Natural killer cell (primary cell): Measurements from ENCODE around the gene TMEM203. TPM values are rescaled to one million over a fixed set of nuclear protein-coding genes. Genes with fewer than 3 reads are reported as not detected.

Experiments
- ATAC-seq, 3 donors: fragments of 150-1000 bp in 2 of 3; fragments of 200-7000 bp in 1 of 3; cut with Tn5 transposase; 1 replicate in 1 of 3; 2 replicates in 2 of 3; pipeline ENCODE4 v1.10.0; 2021; ENCODE audit warnings: mild to moderate bottlenecking in 2 of 3, moderate library complexity in 2 of 3
- DNase-seq, 2 donors: peaks; one replicate each; pipeline versions ENCODE4 v3.0.0 to v3.0.0-alpha.2; 2013 to 2021; ENCODE audit warnings: mixed read lengths in 1 of 2
- H3K27ac ChIP-seq: one replicate; pipeline ENCODE4 v1.5.1; 2013; ENCODE audit warnings: mild to moderate bottlenecking, low read length
- H3K27me3 ChIP-seq: one replicate; pipeline ENCODE4 v1.6.1; 2013; ENCODE audit warnings: low read length; ENCODE audit not compliant: control insufficient read depth, insufficient read depth
- H3K36me3 ChIP-seq: one replicate; pipeline ENCODE4 v1.6.1; 2013; ENCODE audit warnings: low read length; ENCODE audit not compliant: control insufficient read depth, insufficient read depth
- H3K4me1 ChIP-seq: one replicate; pipeline ENCODE4 v1.6.1; 2013; ENCODE audit warnings: low read length; ENCODE audit not compliant: control insufficient read depth, insufficient read depth
- H3K4me3 ChIP-seq: one replicate; pipeline ENCODE4 v1.5.1; 2013; ENCODE audit warnings: low read length
- H3K9me3 ChIP-seq: one replicate; pipeline ENCODE4 v1.6.1; 2013; ENCODE audit warnings: low read length; ENCODE audit not compliant: control insufficient read depth, insufficient read depth
- H3K27ac Mint-ChIP-seq, 2 donors: one replicate each; pipeline ENCODE4 v1.8.0; 2022; ENCODE audit warnings: mild to moderate bottlenecking in 2 of 2, mixed read lengths in 2 of 2, moderate library complexity in 1 of 2
- H3K27me3 Mint-ChIP-seq, 2 donors: one replicate each; pipeline ENCODE4 v1.8.0; 2022; ENCODE audit warnings: low read depth in 2 of 2, mixed read lengths in 2 of 2
- H3K36me3 Mint-ChIP-seq: one replicate; pipeline ENCODE4 v1.8.0; 2022; ENCODE audit warnings: mixed read lengths
- H3K4me1 Mint-ChIP-seq, 2 donors: one replicate each; pipeline ENCODE4 v1.8.0; 2022; ENCODE audit warnings: mixed read lengths in 2 of 2
- H3K4me3 Mint-ChIP-seq: one replicate; pipeline ENCODE4 v1.8.0; 2022; ENCODE audit warnings: mild to moderate bottlenecking, moderate library complexity, mixed read lengths
- H3K9me3 Mint-ChIP-seq, 2 donors: one replicate each; pipeline ENCODE4 v1.8.0; 2022; ENCODE audit warnings: mixed read lengths in 2 of 2
- WGBS: methylation state at CpG from one replicate; pipeline ENCODE4 v1.1.7; 2013; ENCODE audit warnings: missing lambda C conversion rate; ENCODE audit not compliant: insufficient coverage; 5-methylcytosine and 5-hydroxymethylcytosine counted together
- intact Hi-C: fragments of 100-400 bp; cut with micrococcal nuclease; formaldehyde crosslinking; loops from one replicate; pipeline ENCODE4 v1.14.2; 2022
- total RNA-seq, 4 donors: library from RNA; stranded (reverse); fragments of 120-200 nt in 1 of 4; gene quantifications; one replicate each; pipeline versions ENCODE4 v1.2.3 to v1.2.4, GENCODE V29; 2013 to 2022
- TF ChIP-seq, protein P1 (sequence below): fragments of 200-600 bp; IDR thresholded peaks from one replicate; pipeline ENCODE4 v1.8.0; 2022; ENCODE audit warnings: antibody characterized with exemption

Gene TMEM203
- total RNA-seq, 3 donors from 2014 or later (not counting 1 experiment from before 2014, with no cell fraction given): 22.1 to 30.5 (median 27.1) TPM

DNA sequence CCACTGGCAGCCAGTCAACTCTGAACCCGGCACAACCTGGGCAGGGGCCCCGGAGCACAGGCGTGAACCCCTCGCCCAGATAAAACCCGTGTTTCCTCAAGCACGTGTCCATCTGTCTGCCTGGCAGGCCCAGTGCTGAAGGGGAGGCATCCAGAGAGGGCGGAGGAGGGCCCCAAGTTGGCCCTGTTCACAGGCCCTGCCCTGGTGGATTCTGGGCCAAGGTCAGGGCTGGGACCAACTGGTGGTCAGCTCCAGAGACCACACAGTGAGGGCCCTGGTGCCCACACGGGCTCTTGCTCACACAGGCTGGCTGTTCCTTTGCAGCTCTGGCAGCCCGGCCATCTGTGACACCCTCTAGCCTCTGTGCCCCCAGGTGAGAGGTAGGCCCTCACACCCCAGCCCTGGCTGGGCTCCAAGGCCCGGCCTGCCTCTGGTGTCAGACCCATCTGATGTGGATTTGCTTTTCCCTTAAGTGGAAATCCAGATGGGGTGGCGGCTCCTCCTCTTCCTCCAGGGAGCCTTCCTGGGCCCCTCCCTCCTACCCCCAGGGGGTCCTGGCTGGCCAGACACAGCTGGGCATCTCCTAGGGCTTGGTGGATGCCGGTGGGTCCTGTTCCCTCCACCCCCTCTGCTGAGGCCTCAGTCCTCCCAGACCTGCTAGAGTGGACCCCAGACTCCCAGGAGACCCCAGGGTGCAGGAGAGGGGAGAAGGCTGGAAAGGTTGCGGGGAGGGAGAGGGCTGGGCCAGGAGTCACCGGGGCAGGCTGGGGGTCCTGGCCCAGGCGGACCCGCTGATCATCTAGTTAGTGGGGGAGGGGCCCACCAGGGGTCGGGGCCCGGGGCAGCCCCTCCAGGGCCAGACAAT is 45.1 kb upstream of the TMEM203 start:
- ATAC-seq: no peak

DNA sequence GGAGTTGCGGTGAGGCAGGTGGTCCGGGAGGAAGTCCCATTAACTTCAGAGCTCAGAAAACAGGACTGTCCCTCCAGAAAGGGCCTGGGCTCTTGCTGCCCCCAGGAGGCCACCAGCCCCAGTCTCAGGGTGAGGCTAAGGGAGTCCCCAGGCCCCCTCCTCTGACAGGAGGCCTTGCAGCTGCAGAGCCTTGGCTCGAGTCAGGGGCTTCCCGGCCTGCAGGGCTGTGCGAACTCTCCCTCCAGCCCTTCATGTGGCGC is 42.4 kb upstream of the TMEM203 start:
- Mint-ChIP-seq H3K27ac (no peak overlapping the region), H3K4me3 (no peak overlapping the region), H3K4me1 (peaks cover 5 to 9% of the 10 kb centered on the region in 2 donors), H3K9me3 (no peaks in the 10 kb centered on the region), H3K36me3 (no peaks in the 10 kb centered on the region), H3K27me3 (no peaks in the 10 kb centered on the region)
- Histone ChIP-seq H3K4me1 (peaks cover 2% of the 10 kb centered on the region), H3K27ac (no peak overlapping the region), H3K4me3 (no peak overlapping the region), H3K9me3 (no peaks in the 10 kb centered on the region), H3K36me3 (peaks cover 9% of the 10 kb centered on the region), H3K27me3 (no peaks in the 10 kb centered on the region)
- intact Hi-C loops: no loop called here
- DNase-seq (no peak), ATAC-seq (no peak)
- TF ChIP-seq, protein P1, sequence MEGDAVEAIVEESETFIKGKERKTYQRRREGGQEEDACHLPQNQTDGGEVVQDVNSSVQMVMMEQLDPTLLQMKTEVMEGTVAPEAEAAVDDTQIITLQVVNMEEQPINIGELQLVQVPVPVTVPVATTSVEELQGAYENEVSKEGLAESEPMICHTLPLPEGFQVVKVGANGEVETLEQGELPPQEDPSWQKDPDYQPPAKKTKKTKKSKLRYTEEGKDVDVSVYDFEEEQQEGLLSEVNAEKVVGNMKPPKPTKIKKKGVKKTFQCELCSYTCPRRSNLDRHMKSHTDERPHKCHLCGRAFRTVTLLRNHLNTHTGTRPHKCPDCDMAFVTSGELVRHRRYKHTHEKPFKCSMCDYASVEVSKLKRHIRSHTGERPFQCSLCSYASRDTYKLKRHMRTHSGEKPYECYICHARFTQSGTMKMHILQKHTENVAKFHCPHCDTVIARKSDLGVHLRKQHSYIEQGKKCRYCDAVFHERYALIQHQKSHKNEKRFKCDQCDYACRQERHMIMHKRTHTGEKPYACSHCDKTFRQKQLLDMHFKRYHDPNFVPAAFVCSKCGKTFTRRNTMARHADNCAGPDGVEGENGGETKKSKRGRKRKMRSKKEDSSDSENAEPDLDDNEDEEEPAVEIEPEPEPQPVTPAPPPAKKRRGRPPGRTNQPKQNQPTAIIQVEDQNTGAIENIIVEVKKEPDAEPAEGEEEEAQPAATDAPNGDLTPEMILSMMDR: no peak
- 95% methylated on average over 6 of the region's 6 CpGs for whole genome bisulfite sequencing

More for the DNA sequence above, 45.1 kb upstream of the TMEM203 start:
- Mint-ChIP-seq H3K36me3 (no peaks in the 10 kb centered on the region), H3K27ac (no peak overlapping the region), H3K9me3 (no peaks in the 10 kb centered on the region), H3K4me1 (peaks cover 0 to 6% of the 10 kb centered on the region in 2 donors), H3K27me3 (no peaks in the 10 kb centered on the region), H3K4me3 (no peak overlapping the region)
- WGBS: 87% methylated on average over 17 of the region's 18 CpGs
- no peaks in the 10 kb centered on the region for H3K27me3 ChIP-seq
- intact Hi-C loops: no loop called here
- H3K9me3 ChIP-seq: no peaks in the 10 kb centered on the region
- H3K36me3 ChIP-seq: no peaks in the 10 kb centered on the region
- no peak overlapping the region for H3K27ac ChIP-seq
- no peak for DNase-seq
- H3K4me1 ChIP-seq: peaks cover 11% of the 10 kb centered on the region
- TF ChIP-seq, protein P1: no peak
- H3K4me3 ChIP-seq: no peak overlapping the region

DNA sequence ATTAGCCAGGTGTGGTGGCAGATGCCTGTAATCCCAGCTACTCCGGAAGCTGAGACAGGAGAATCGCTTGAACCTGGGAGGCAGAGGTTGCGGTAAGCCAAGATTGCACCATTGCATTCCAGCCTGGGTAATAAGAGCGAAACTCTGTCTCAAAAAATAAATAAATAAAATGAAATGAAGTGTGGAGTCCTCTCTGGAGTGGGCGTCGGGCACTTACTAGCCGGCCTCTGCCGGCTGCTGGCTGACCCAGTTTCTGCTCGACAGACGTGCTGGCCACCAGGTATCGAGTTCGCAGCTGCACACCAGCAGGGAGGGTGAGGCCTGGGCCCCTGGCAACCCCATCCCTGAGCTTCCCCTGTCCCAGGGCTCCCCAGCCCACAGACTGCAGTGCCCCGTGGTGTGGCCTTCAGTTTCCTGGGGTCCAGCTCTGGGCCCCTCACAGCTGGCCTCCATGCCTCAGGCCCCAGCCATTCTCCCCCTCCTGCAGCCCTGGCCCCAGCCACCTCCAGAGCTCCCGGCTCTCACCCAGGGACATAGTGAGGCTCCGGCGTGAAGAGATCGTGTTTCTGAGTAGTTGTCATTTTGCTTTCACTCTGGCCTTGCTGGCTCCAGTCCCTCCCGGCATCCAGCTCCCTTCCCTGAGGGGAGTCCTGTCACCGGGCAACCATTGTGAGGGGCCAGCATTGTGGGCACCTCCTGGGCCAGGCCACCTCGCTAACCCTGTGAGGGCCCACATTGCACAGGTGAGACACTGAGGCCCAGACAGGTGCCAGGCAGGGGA is 41.9 kb upstream of the TMEM203 start:
- Mint-ChIP-seq H3K36me3 (no peaks in the 10 kb centered on the region), H3K4me3 (no peak overlapping the region), H3K27me3 (no peaks in the 10 kb centered on the region), H3K4me1 (peaks cover 11 to 14% of the 10 kb centered on the region in 2 donors), H3K27ac (no peak overlapping the region), H3K9me3 (no peaks in the 10 kb centered on the region)
- no peak overlapping the region for H3K4me3 ChIP-seq
- ATAC-seq: no peak
- no peak overlapping the region for H3K27ac ChIP-seq
- intact Hi-C loops: no loop called here
- TF ChIP-seq, protein P1: no peak
- DNase-seq: no peak
- peaks cover 7% of the 10 kb centered on the region for H3K4me1 ChIP-seq
- no peaks in the 10 kb centered on the region for H3K27me3 ChIP-seq
- WGBS: 89% methylated on average over 20 of the region's 20 CpGs
- H3K9me3 ChIP-seq: no peaks in the 10 kb centered on the region
- H3K36me3 ChIP-seq: peaks cover 14% of the 10 kb centered on the region
